CD4-positive, alpha-beta T cell (primary cell): Measurements from ENCODE around the gene UPK1A. TPM values are rescaled to one million over a fixed set of nuclear protein-coding genes. Genes with fewer than 3 reads are reported as not detected.
"Not testable (repeated sequence)": the region's sequence is repeated elsewhere in the genome, so short reads cannot be mapped to it uniquely, and the experiment has no call there.

Source experiments
- ATAC-seq: fragments of 200-7000 bp; cut with Tn5 transposase; one replicate; pipeline ENCODE4 v1.10.0; 2022; ENCODE audit warnings: mild to moderate bottlenecking; ENCODE audit not compliant: poor library complexity
- CTCF ChIA-PET: fragments of 350-600 bp; sonication (Branson Sonifier 250); formaldehyde crosslinking; loops from one replicate; lab custom pipeline; 2021; ENCODE audit warnings: antibody characterized with exemption, inconsistent platforms; lab: Charles Lee
- POLR2A ChIA-PET: fragments of 350-600 bp; sonication (Branson Sonifier 250); formaldehyde crosslinking; loops from one replicate; lab custom pipeline; 2021; ENCODE audit warnings: antibody characterized with exemption, inconsistent platforms; lab: Charles Lee
- DNase-seq, 14 experiments: peaks; one replicate each; pipeline ENCODE4 v3.0.0-alpha.2; 2013 to 2020; ENCODE audit warnings: mixed read lengths in 2 of 14
- H3K27ac ChIP-seq, 2 donors: one replicate each; pipeline versions ENCODE4 v1.5.1 to v1.7.0; 2013; ENCODE audit warnings: low read length in 2 of 2, low read depth in 1 of 2, mild to moderate bottlenecking in 1 of 2
- H3K27me3 ChIP-seq, 2 experiments: 1 replicate in 1 of 2; 2 replicates in 1 of 2; pipeline versions ENCODE4 v1.6.1 to v1.7.0; 2013; ENCODE audit warnings: low read length in 2 of 2, control low read depth in 1 of 2, mild to moderate bottlenecking in 1 of 2, moderate library complexity in 1 of 2; ENCODE audit not compliant: insufficient read depth in 2 of 2, control insufficient read depth in 1 of 2
- H3K36me3 ChIP-seq: one replicate; pipeline ENCODE4 v1.6.1; 2013; ENCODE audit warnings: low read length, control low read depth; ENCODE audit not compliant: insufficient read depth
- H3K4me1 ChIP-seq: one replicate; pipeline ENCODE4 v1.6.1; 2013; ENCODE audit warnings: low read length, control low read depth; ENCODE audit not compliant: insufficient read depth
- H3K4me3 ChIP-seq: one replicate; pipeline ENCODE4 v1.5.1; 2013; ENCODE audit warnings: mild to moderate bottlenecking, low read length, moderate library complexity
- H3K9me3 ChIP-seq, 2 experiments: 1 replicate in 1 of 2; 2 replicates in 1 of 2; pipeline versions ENCODE4 v1.6.1 to v1.7.0; 2013; ENCODE audit warnings: low read length in 2 of 2, mild to moderate bottlenecking in 2 of 2, control low read depth in 1 of 2, moderate library complexity in 1 of 2; ENCODE audit not compliant: control insufficient read depth in 1 of 2, insufficient read depth in 1 of 2
- H3K27ac Mint-ChIP-seq: one replicate; pipeline ENCODE4 v1.8.0; 2020; ENCODE audit warnings: mixed read lengths
- H3K27me3 Mint-ChIP-seq: one replicate; pipeline ENCODE4 v1.8.0; 2021; ENCODE audit warnings: mixed read lengths
- H3K36me3 Mint-ChIP-seq: one replicate; pipeline ENCODE4 v1.8.0; 2021; ENCODE audit warnings: low read depth, mixed read lengths
- H3K4me1 Mint-ChIP-seq: one replicate; pipeline ENCODE4 v1.8.0; 2021; ENCODE audit warnings: low read depth, mixed read lengths
- H3K4me3 Mint-ChIP-seq: one replicate; pipeline ENCODE4 v1.8.0; 2020; ENCODE audit warnings: mild to moderate bottlenecking, mixed read lengths
- H3K9me3 Mint-ChIP-seq: one replicate; pipeline ENCODE4 v1.8.0; 2020; ENCODE audit warnings: mixed read lengths
- CTCF ChIP-seq: fragments of 200-600 bp; IDR thresholded peaks from one replicate; pipeline ENCODE4 v1.8.0; 2022; ENCODE audit warnings: antibody characterized with exemption, mild to moderate bottlenecking
- intact Hi-C, 2 experiments: fragments of 100-400 bp; cut with DNase I in 1 of 2; cut with micrococcal nuclease in 1 of 2; formaldehyde crosslinking; loops; one replicate each; pipeline versions ENCODE4 v1.15.1 to v1.9.0; 2023 to 2025; cut with DNase I, micrococcal nuclease
- total RNA-seq, 174 experiments: library from RNA in 2 of 174; stranded (reverse) in 2 of 174; gene quantifications; one replicate each; pipeline ENCODE4 v1.2.3 and lab custom pipeline; 2021 to 2026

Gene UPK1A
- total RNA-seq, 2 experiments from 2014 or later = 0.36 to 0.47 TPM

GRCh38 chr19:35648017-35648961 is 18.0 kb upstream of the UPK1A start, which contains the start of gene COX6B1:
TSS of gene COX6B1 (plus strand) at chr19:35648323. CDS start at chr19:35651244, 2,921 bp downstream.
- Mint-ChIP-seq H3K4me3 (peak within 1 kb of the TSS; percentile 99), H3K4me1 (peaks cover 53% of the 10 kb centered on the region), H3K9me3 (no peaks in the 10 kb centered on the region), H3K27me3 (no peaks in the 10 kb centered on the region), H3K36me3 (peaks cover 29% of the 10 kb centered on the region), H3K27ac (peak within 1 kb of the TSS; percentile 99)
- POLR2A ChIA-PET = interaction anchor here (0.6 to 1.5 kb wide), 17 partner anchors 9 to 722 kb away, joined by 3 to 21 read pairs (median 4); partner anchors contain the start of genes HAUS5, LIN37, NFKBID and PSENEN
- Histone ChIP-seq H3K4me3 (peak within 1 kb of the TSS; percentile 82), H3K9me3 (no peaks in the 10 kb centered on the region), H3K27ac (peak within 1 kb of the TSS; percentile 42 to 63), H3K4me1 (peaks cover 60% of the 10 kb centered on the region), H3K36me3 (peaks cover 24% of the 10 kb centered on the region), H3K27me3 (no peaks in the 10 kb centered on the region)
- CTCF ChIA-PET = interaction anchor here (1.5 kb wide), 1 partner anchor 96 kb away, joined by 4 read pairs; no protein-coding TSS in a partner anchor
- TF ChIP-seq CTCF = no peak
- intact Hi-C loops = loop anchor here (1.0 to 5.0 kb wide), 7 partner anchors 20 to 109 kb away; partner anchors contain the start of genes HAUS5 (in 1 of the 2), HSPB6 (in 1 of the 2), IGFLR1 (in 1 of the 2) and KMT2B (in 1 of the 2)
- ATAC-seq (peak; percentile 74), DNase-seq (peak; percentile 80 to 98 (median 86))

GRCh38 chr19:35650581-35650980 is 15.7 kb upstream of the UPK1A start:
- POLR2A ChIA-PET = no interaction called here
- H3K27ac Mint-ChIP-seq = no peak overlapping the region

DNA sequence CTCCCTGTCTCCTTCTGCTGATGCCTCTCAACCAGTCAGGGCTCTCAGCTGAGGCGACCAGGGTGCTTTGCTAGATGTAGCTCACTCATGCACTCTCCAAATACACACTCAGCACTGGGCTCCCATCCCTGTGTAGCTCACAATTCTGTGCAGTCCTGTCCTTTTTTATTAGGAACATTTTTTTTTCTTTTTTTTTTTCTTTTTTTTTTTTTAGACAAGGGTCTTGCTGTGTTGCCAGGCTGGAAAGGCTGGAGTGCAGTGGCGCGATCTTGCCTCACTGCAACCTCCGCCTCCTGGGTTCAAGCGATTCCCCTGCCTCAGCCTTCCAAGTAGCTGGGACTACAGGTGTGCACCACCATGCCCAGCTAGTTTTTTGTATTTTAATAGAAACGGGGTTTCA is 11.5 kb upstream of the UPK1A start:
- H3K4me3 Mint-ChIP-seq, ATAC-seq, H3K4me3 ChIP-seq, H3K27me3 Mint-ChIP-seq, H3K27me3 ChIP-seq, POLR2A ChIA-PET, DNase-seq, H3K9me3 ChIP-seq, H3K27ac ChIP-seq, H3K9me3 Mint-ChIP-seq, CTCF ChIA-PET, H3K27ac Mint-ChIP-seq, intact Hi-C loops: not testable (repeated sequence)
- Mint-ChIP-seq H3K4me1 (peaks cover 29% of the 10 kb centered on the region), H3K36me3 (peaks cover 72% of the 10 kb centered on the region)
- Histone ChIP-seq H3K36me3 (peaks cover 84% of the 10 kb centered on the region), H3K4me1 (peaks cover 15% of the 10 kb centered on the region)

More at GRCh38 chr19:35650581-35650980, 15.7 kb upstream of the UPK1A start:
- no peak for DNase-seq
- no peak for TF ChIP-seq CTCF
- Histone ChIP-seq H3K9me3 (no peaks in the 10 kb centered on the region), H3K4me3 (no peak overlapping the region), H3K27me3 (no peaks in the 10 kb centered on the region), H3K4me1 (peaks cover 40% of the 10 kb centered on the region), H3K36me3 (peaks cover 43% of the 10 kb centered on the region), H3K27ac (no peak overlapping the region)
- intact Hi-C loops = no loop called here
- Mint-ChIP-seq H3K9me3 (no peaks in the 10 kb centered on the region), H3K36me3 (peaks cover 48% of the 10 kb centered on the region), H3K27me3 (no peaks in the 10 kb centered on the region), H3K4me3 (peak overlapping the region; percentile 11), H3K4me1 (peaks cover 47% of the 10 kb centered on the region)
- no peak for ATAC-seq
- CTCF ChIA-PET = no interaction called here
